Stomach (tissue), 9 donors: Measurements from ENCODE around the gene GOSR1. TPM values are rescaled to one million over a fixed set of nuclear protein-coding genes. Genes with fewer than 3 reads are reported as not detected.
"Not testable (repeated sequence)": the region's sequence is repeated elsewhere in the genome, so short reads cannot be mapped to it uniquely, and the experiment has no call there.

Source experiments
- DNase-seq, 2 donors: peaks; one replicate each; pipeline versions ENCODE4 v3.0.0 to v3.0.0-alpha.2; 2013 to 2019
- H3K27ac ChIP-seq, 5 donors: fragments of 200-600 bp in 4 of 5; sonication (generic) in 4 of 5; one replicate each; pipeline ENCODE4 v1.5.1; 2013 to 2019; ENCODE audit warnings: mild to moderate bottlenecking in 1 of 5, moderate library complexity in 1 of 5
- H3K27me3 ChIP-seq, 3 donors: fragments of 200-600 bp; sonication (generic); one replicate each; pipeline ENCODE4 v1.5.1; 2017 to 2019; ENCODE audit warnings: mixed run types in 1 of 3
- H3K36me3 ChIP-seq, 4 donors: fragments of 200-600 bp; sonication (generic); 1 replicate in 3 of 4; 2 replicates in 1 of 4; pipeline ENCODE4 v1.5.1; 2016 to 2019
- H3K4me1 ChIP-seq, 4 donors: fragments of 200-600 bp; sonication (generic); one replicate each; pipeline ENCODE4 v1.5.1; 2016 to 2019
- H3K4me3 ChIP-seq, 4 donors: fragments of 200-600 bp; sonication (generic) in 3 of 4; one replicate each; pipeline ENCODE4 v1.5.1; 2016 to 2019; ENCODE audit warnings: mild to moderate bottlenecking in 1 of 4
- H3K9me3 ChIP-seq, 4 donors: fragments of 200-600 bp; sonication (generic); one replicate each; pipeline ENCODE4 v1.5.1; 2016 to 2019
- EP300 ChIP-seq: sonication (generic); formaldehyde crosslinking; IDR thresholded peaks from one replicate; pipeline ENCODE4 v1.6.1; 2017; ENCODE audit warnings: antibody characterized with exemption
- POLR2A ChIP-seq, 4 donors: fragments of 450-650 bp; IDR thresholded peaks; one replicate each; pipeline ENCODE4 v1.6.1; 2016; ENCODE audit warnings: antibody characterized with exemption in 4 of 4, control low read depth in 2 of 4, mild to moderate bottlenecking in 1 of 4, moderate library complexity in 1 of 4
- POLR2AphosphoS5 ChIP-seq, 3 donors: sonication (generic); formaldehyde crosslinking; IDR thresholded peaks; one replicate each; pipeline ENCODE4 v1.6.1; 2016; ENCODE audit warnings: antibody characterized with exemption in 3 of 3
- WGBS, 5 donors: extraction: QIAGEN DNeasy Blood & Tissue Kit in 3 of 5; methylation state at CpG; one replicate each; pipeline versions ENCODE4 v1.1.5 to v1.1.7; 2013 to 2018; 5-methylcytosine and 5-hydroxymethylcytosine counted together
- intact Hi-C: fragments of 100-400 bp; cut with DNase I; formaldehyde crosslinking; loops from one replicate; pipeline ENCODE4 v1.15.1; 2023; ENCODE audit warnings: low total_unique reads
- polyA plus RNA-seq, 3 donors: library from polyadenylated mRNA; stranded (reverse); fragments of 200-250 nt; gene quantifications; one replicate each; pipeline ENCODE4 v1.2.3, GENCODE V29; 2013
- total RNA-seq, 5 donors: library from RNA; depleted of rRNA; stranded (reverse); fragments of >200 nt; gene quantifications; one replicate each; pipeline versions ENCODE4 v1.1.0 to v1.2.3, GENCODE V29; 2014 to 2016
- TF ChIP-seq, protein P1 (sequence below), 7 experiments: fragments of 450-650 bp in 4 of 7; fragments of 200-600 bp in 3 of 7; sonication (generic) in 3 of 7; IDR thresholded peaks; one replicate each; pipeline ENCODE4 v1.5.1; 2016 to 2019; ENCODE audit warnings: antibody characterized with exemption in 7 of 7, control low read depth in 2 of 7, mild to moderate bottlenecking in 1 of 7
- donor health status: healthy with polysubstance abuse.
- donor health status: Bipolar disorder and iron deficiency.
- donor health status: healthy.

GOSR1 gene
- total and polyA plus RNA-seq, 8 donors = 7.0 to 45.5 (median 13.0) TPM

DNA sequence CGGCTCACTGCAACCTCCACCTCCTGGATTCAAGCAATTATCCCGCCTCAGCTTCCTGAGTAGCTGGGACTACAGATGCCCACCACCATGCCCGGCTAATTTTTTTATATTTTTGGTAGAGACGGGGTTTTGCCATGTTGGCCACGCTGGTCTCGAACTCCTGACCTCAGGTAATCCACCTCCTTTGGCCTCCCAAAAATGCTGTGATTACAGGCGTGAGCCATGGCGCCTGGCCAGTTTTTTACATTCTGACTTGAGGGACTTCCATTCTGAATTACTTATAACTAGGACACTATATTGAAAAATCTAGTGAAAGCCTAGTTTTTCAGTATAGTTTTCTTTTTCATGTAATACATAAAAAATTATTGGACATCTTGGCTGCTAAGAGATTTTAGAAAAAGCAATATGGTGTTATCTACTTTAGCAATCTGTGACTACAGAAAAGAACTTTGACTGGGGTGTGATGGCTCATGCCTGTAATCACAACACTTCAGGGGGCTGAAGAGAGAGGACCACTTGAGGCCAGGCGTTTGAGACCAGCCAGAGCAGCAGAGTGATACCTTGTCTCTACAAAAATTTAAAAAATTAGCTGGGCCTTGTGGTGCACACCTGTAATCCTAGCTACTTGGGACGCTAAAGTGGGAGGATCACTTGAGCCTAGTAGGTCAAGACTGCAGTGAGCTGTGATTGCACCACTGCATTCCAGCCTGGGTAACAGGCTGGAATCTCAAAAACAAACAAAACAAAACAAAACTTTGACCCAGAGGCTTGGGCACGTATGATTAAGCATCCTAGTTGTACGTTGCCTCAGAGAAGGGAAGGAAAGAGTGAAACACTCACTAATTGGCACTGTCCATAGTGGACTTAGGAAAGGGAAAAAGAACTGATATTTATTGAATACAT is 26.8 kb upstream of the GOSR1 start:
- H3K9me3 ChIP-seq = no peaks in the 10 kb centered on the region
- H3K27me3 ChIP-seq = no peaks in the 10 kb centered on the region
- TF ChIP-seq POLR2AphosphoS5 (IDR thresholded peaks at IDR 0.05) = no peak
- TF ChIP-seq POLR2A (IDR thresholded peaks at IDR 0.05) = no peak
- TF ChIP-seq EP300 = no peak
- TF ChIP-seq, protein P1, sequence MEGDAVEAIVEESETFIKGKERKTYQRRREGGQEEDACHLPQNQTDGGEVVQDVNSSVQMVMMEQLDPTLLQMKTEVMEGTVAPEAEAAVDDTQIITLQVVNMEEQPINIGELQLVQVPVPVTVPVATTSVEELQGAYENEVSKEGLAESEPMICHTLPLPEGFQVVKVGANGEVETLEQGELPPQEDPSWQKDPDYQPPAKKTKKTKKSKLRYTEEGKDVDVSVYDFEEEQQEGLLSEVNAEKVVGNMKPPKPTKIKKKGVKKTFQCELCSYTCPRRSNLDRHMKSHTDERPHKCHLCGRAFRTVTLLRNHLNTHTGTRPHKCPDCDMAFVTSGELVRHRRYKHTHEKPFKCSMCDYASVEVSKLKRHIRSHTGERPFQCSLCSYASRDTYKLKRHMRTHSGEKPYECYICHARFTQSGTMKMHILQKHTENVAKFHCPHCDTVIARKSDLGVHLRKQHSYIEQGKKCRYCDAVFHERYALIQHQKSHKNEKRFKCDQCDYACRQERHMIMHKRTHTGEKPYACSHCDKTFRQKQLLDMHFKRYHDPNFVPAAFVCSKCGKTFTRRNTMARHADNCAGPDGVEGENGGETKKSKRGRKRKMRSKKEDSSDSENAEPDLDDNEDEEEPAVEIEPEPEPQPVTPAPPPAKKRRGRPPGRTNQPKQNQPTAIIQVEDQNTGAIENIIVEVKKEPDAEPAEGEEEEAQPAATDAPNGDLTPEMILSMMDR (IDR thresholded peaks at IDR 0.05) = no peak
- 85 to 90% (median 89%) methylated on average over 12 of the region's 12 CpGs for WGBS, 5 donors
- DNase-seq = no peak
- peaks cover 0 to 15% (median 2%) of the 10 kb centered on the region in 4 donors for H3K4me1 ChIP-seq
- intact Hi-C loops = no loop called here
- H3K4me3 ChIP-seq = no peak overlapping the region
- peaks cover 30 to 74% (median 69%) of the 10 kb centered on the region in 4 donors for H3K36me3 ChIP-seq
- H3K27ac ChIP-seq = no peak overlapping the region

DNA sequence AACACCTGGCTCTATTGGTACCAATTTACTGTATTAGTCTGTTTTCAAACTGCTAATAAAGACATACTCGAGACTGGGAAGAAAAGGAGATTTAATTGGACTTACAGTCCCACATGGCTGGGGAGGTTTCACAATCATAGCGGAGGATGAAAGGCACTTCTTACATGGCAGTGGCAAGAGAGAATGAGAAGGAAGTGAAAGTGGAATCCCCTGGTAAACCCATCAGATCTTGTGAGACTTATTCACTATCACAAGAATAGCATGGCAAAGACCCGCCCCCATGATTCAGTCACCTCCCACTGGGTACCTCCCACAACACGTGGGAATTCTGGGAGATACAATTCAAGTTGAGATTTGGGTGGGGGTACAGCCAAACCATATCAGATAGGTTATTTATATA is 22.6 kb upstream of the GOSR1 start:
- Histone ChIP-seq H3K27me3 (no peaks in the 10 kb centered on the region), H3K36me3 (peaks cover 41 to 91% (median 87%) of the 10 kb centered on the region in 4 donors), H3K4me1 (peaks cover 0 to 12% (median under 1%) of the 10 kb centered on the region in 4 donors), H3K27ac (no peak overlapping the region), H3K9me3 (no peaks in the 10 kb centered on the region), H3K4me3 (no peak overlapping the region)
- TF ChIP-seq, protein P1 (IDR thresholded peaks at IDR 0.05) = no peak
- no peak for TF ChIP-seq POLR2A (IDR thresholded peaks at IDR 0.05)
- TF ChIP-seq POLR2AphosphoS5 (IDR thresholded peaks at IDR 0.05) = no peak
- TF ChIP-seq EP300 = no peak
- intact Hi-C loops = no loop called here
- 84 to 93% (median 89%) methylated on average over 4 of the region's 4 CpGs for WGBS, 5 donors
- DNase-seq = no peak

DNA sequence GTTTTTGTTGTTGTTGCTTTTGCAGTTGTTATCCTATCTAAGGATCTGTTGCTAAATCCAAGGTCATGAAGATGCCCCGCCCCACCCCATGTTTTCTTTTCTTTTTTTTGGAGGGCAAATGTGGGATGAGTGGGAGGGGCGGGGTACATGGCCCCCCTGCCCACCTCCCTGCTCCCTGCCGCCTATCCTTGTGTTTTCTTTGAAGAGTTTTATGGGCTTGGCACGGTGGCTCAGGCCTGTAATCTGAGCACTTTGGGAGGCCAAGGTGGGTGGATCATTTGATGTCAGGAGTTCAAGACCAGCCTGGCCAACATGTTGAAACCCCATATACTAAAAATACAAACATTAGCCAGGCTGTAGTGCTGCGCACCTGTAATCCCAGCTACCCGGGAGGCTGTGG is 18.8 kb upstream of the GOSR1 start:
- H3K9me3 ChIP-seq = no peaks in the 10 kb centered on the region
- no peak for TF ChIP-seq EP300
- TF ChIP-seq POLR2AphosphoS5 (IDR thresholded peaks at IDR 0.05) = no peak
- no peak for TF ChIP-seq POLR2A (IDR thresholded peaks at IDR 0.05)
- TF ChIP-seq, protein P1 (IDR thresholded peaks at IDR 0.05) = no peak
- DNase-seq = no peak
- no peak overlapping the region for H3K27ac ChIP-seq
- H3K36me3 ChIP-seq = peaks cover 38 to 85% (median 80%) of the 10 kb centered on the region in 4 donors
- H3K4me3 ChIP-seq = no peak overlapping the region
- WGBS, 5 donors = 95 to 100% (median 97%) methylated on average over 6 of the region's 6 CpGs
- intact Hi-C loops = no loop called here
- H3K4me1 ChIP-seq = peaks cover 0 to 4% (median 0%) of the 10 kb centered on the region in 4 donors
- no peaks in the 10 kb centered on the region for H3K27me3 ChIP-seq

DNA sequence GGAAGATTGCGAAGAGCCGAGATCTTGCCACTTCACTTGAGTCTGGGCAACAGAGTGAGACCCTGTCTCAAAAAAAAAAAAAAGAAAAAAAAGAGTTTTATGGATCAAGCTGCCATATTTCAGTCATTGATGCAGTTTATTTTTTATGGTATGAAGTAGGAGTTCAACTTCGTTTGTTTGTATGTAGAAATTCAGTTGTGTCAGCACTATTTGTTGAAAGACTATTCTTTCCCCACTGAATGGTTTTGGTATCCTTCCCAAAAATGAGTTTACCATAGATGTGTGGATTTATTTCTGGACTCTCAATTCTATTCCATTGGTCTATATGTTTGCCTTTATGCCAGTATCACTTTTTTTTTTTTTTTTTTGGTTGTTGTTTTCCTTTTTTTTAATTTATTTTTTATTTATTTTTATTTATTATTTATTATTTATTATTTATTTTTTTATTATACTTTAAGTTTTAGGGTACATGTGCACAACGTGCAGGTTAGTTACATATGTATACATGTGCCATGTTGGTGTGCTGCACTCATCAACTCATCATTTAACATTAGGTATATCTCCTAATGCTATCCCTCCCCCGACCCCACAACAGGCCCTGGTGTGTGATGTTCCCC is 18.3 kb upstream of the GOSR1 start:
- H3K27ac ChIP-seq, DNase-seq, H3K27me3 ChIP-seq, intact Hi-C loops, H3K9me3 ChIP-seq, H3K4me3 ChIP-seq, H3K4me1 ChIP-seq: not testable (repeated sequence)
- whole genome bisulfite sequencing, 5 donors = 87 to 97% (median 96%) methylated on average over 5 of the region's 5 CpGs
- peaks cover 32 to 85% (median 80%) of the 10 kb centered on the region in 4 donors for H3K36me3 ChIP-seq
